Activated T-helper 1 cell treated with anti-CD3 and anti-CD28 coated beads, Interleukin-2, amount 50 U/mL, for 16 hours (primary cell): ENCODE measurements around the gene OR5C1.
"Not testable (repeated sequence)": the region's sequence is repeated elsewhere in the genome, so short reads cannot be mapped to it uniquely, and the experiment has no call there.

Source experiments
- DNase-seq, 2 donors: peaks; one replicate each; pipeline ENCODE4 v3.0.0-alpha.2; 2020; ENCODE audit warnings: low read depth in 1 of 2, low spot score in 1 of 2

The OR5C1 gene

GRCh38 chr9:122788831-122789230 lies at the start of gene OR5C1:
OR5C1 (plus strand) TSS chr9:122788933; CDS start chr9:122788933, 0 bp downstream.
- DNase-seq: no peak

DNA sequence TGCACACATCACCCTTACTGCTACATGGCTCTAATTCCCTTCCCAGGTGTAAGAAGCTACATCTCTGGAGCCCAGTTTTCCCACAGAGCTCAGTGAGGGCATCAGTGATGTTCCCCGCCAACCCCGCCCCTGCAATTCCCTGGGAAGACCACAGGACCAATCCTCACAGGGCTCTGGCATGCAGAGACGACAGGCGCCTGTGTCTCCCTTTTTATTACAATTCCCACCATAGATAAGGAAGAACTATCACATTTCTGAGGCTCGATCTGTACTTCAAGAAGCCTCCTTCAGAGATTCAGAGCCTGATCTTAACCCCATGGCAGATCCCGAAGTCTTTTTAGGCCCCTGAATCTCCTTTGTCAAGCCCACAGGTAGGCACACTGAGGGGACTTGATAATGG lies 46.7 kb upstream of the OR5C1 start, which contains the start of gene OR1L6:
TSS of gene OR1L6 (plus strand) at position 301 of the 400 bp plus-strand sequence. CDS start 7,545 bp downstream, outside the sequence.
- no peak for DNase-seq

DNA sequence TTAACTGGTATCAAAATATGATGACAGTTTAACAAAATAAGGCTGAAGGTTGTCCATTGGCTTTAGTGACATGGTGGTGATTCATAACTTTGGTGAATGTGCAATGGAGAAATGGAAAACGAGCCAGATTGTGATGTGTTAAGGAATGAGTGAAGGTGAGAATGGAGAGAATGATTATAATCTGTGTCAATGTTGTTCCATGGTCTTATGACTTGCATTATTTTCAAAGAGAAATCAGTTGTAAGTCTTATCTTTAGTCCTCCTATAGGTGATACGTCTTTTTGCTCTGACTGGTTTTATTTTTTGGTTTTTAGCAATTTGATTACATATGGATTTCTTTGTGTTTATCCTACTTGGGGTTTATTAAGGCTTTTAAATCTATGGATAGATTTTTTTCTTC lies 33.9 kb upstream of the OR5C1 start:
- no peak for DNase-seq

DNA sequence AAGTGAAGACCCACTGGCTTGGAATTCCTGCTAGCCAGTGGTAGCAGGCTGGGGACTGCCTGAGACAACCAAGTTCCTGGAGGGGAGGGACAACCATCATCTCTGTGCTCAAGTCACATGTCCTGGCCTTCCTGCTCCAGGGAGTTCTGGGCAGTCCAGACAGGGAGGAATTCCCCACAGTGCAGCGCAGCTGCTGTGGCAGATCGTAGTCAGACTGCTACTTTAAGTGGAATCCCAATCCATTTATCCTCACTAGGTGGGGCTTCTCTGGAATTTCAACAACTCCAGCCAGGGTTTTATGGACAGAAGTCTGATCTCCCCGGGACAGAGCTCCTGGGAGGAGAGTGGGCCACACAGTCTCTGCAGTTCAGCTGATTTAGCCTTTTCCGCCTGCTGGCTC lies 20.9 kb upstream of the OR5C1 start:
- DNase-seq: no peak

GRCh38 chr9:122777052-122777451 lies 11.7 kb upstream of the OR5C1 start:
- no peak for DNase-seq

- no peak for DNase-seq
Observed at GRCh38 chr9:122777935-122778627, 10.7 kb upstream of the OR5C1 start.

DNA sequence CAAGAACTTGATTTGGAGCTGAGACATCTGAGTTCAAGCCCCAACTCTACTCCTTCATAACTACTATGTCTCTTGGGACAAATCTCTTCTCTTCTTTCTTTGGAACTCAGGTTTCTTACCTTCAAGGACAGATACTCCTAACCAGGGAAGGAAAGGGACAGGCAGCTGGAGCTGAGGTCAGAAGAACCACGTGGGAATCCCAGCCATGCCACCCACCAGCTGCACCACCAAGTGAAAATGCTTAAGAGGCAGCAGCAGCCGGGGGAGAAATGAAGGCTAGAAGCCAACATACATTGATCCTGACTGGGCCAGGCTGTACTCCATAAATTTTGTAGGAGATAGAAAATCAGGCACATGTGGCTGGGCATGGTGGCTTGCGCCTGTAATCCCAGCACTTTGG lies 9.6 kb upstream of the OR5C1 start:
- DNase-seq: no peak

DNA sequence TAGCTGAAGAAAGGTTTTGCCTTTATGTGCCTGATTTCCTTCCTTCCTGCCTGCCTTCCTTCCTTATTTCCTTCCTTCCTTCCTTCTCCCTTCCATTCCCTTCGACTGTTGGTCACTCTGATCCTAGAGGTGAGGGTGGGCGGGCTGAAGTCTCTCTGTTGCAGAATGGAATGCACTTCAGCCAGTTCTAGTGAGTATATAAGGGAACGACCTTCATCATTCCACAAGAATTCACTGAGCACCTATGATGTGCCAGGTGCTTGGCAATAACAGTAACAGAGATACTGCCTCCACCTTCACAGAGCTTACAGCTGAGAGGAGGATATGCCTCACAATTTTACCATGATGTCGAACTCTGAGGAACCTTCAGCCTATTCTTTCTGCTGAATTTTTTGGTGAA lies 8.7 kb upstream of the OR5C1 start:
- no peak for DNase-seq

DNA sequence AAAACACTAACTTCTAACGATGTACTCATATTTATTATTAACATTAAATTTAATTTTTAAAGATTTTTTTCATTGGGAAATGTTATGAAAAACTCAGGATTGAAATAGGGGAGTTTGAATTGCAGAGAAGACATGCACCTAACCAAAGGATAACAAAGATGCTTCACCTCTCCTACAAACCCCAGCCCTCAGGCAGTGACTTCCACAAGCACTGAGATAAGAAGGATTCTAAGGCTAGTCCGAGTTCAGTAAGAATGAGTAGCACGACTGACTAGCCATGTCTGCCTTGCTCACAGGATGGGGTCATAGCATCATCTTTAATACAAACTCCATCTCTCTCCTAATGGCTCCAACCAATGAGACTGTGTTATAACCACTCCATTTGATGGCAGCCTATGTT lies 7.1 kb upstream of the OR5C1 start:
- DNase-seq: no peak

DNA sequence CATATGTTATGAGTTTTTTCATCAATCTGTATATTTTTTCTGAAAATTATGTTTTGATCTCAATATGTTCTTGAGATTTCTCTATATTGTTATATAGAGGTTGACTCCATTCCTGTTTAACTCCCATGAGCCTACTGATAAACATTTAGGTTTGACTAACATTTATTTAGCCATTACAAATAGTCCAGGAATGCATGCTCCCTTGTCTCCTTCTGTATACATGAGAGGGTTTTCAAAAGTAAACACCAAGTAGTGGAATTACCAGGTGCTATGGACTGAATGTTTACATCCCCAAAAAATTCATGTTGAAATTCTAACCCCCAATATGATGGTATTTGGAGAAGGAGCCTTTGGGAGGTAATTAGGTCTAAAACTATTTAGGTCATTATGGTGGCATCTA lies 3.5 kb upstream of the OR5C1 start:
- no peak for DNase-seq

- DNase-seq: no peak
Observed at GRCh38 chr9:122786338-122786737, 2.4 kb upstream of the OR5C1 start.

GRCh38 chr9:122789256-122790046 lies 718 bp downstream of the OR5C1 start:
- DNase-seq: no peak

GRCh38 chr9:122791872-122792669 lies 3.3 kb downstream of the OR5C1 start:
- DNase-seq: no peak

DNA sequence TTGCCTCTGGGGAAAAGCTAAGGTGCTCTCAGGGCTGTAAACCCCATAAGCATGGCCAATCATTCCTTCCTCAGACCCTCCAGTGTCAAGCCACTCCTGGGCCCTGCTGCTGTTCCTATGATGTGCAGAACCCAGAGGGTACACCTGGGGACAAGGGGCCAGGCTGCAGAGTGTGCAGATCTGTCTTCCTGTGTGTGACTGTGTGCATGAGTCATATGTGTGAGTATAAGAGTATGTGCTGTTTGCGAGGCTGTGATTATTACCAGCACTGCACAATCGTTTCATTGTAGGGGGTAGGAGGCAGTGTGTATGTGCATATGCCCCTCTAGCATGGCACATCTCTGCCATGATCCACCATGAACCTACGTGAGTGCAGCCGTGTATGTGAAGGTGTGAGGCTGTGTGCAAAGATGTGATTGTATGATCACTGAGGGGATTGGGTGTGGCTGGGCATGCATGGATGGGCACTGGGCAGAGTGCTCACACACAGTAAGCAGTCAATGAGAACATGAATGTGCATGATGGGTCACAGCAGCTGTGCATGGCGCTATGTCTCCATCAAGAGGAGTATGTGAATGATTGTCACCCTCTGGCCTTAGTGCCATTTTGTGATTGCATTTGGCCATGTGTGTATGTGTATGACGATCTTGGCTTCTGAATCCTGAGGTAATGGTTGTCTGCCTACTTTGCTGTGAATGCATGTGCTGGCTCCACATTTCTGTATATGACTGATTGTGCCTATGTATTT lies 8.8 kb downstream of the OR5C1 start:
- DNase-seq: no peak

GRCh38 chr9:122800066-122801060 lies 11.6 kb downstream of the OR5C1 start, which contains the start of gene OR1K1:
OR1K1 (plus strand) TSS chr9:122800123; CDS start chr9:122800123, 0 bp downstream.
- DNase-seq: no peak

DNA sequence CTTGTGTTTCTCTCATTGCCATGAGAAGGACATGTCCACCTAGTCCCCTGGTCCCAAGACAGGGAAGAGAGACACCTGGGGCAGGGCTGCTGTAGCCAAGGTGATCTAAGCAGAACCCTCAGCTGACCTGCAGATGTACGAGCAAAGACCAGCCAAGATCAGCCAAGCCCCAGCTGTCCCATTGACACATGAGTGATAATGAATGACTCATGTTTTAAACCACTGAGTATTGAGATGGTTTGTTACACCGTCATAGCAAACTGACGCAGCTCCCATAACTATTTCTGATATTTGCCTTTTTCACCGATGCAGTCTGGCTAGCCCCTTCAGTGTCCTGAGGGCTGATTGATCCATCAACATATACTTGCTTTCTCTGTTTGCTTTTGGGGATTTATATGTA lies 17.9 kb downstream of the OR5C1 start:
- DNase-seq: no peak

GRCh38 chr9:122807271-122807900 lies 18.7 kb downstream of the OR5C1 start:
- no peak for DNase-seq

DNA sequence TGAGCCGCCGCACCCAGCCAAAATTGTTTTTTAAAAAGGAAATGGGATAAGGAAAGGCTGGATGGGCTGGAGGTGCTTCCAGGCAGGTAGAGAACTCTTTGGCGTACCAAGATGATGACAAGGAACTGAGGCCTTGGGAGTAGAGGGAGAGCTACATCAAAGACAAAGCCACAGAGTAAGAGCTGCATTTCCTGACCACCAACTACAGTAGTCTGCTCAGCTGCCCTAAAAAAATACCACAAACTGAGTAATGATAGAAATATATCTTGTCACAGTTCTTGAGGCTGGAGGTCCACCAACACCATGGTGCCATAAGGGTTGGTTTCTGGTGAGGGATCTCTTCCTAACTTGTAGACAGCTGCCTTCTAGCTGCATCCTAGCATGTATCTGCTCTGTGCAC lies 19.4 kb downstream of the OR5C1 start:
- no peak for DNase-seq

GRCh38 chr9:122809261-122809660 lies 20.5 kb downstream of the OR5C1 start:
- DNase-seq: not testable (repeated sequence)
